Effector memory CD4-positive, alpha-beta T cell (primary cell): ENCODE data around the gene OLFM2.

ENCODE experiments used
- DNase-seq, 3 donors: peaks; one replicate each; pipeline ENCODE4 v3.0.0-alpha.2; 2020
- H3K27ac ChIP-seq: 2 replicates; pipeline ENCODE4 v1.7.0; 2013; ENCODE audit warnings: mild to moderate bottlenecking, low read length, moderate library complexity; ENCODE audit not compliant: insufficient read depth, poor library complexity, severe bottlenecking
- H3K27me3 ChIP-seq: replicated peaks from 2 replicates; pipeline ENCODE4 v1.7.0; 2013; ENCODE audit warnings: mild to moderate bottlenecking, low read length; ENCODE audit not compliant: insufficient read depth, control insufficient read depth, poor library complexity, severe bottlenecking
- H3K36me3 ChIP-seq: 2 replicates; pipeline ENCODE4 v1.7.0; 2013; ENCODE audit warnings: mild to moderate bottlenecking, low read length, moderate library complexity; ENCODE audit not compliant: control insufficient read depth, insufficient read depth
- H3K4me1 ChIP-seq: 2 replicates; pipeline ENCODE4 v1.7.0; 2013; ENCODE audit warnings: low read length, mild to moderate bottlenecking; ENCODE audit not compliant: control insufficient read depth, insufficient read depth, poor library complexity, severe bottlenecking
- H3K4me3 ChIP-seq: 2 replicates; pipeline ENCODE4 v1.7.0; 2013; ENCODE audit warnings: low read length, low read depth, mild to moderate bottlenecking; ENCODE audit not compliant: insufficient read depth, poor library complexity, severe bottlenecking
- H3K9me3 ChIP-seq: 2 replicates; pipeline ENCODE4 v1.7.0; 2013; ENCODE audit warnings: mild to moderate bottlenecking, low read length, moderate library complexity; ENCODE audit not compliant: control insufficient read depth
- total RNA-seq, 3 donors: gene quantifications; one replicate each; lab custom pipeline; 2026; lab: John Stamatoyannopoulos, UW

The OLFM2 gene
- 2.1 to 3.1 (median 2.6) reads per million in 3 donors for total RNA-seq

- H3K27ac ChIP-seq: no peak within 1 kb of the TSS
- peak in 1 of 3 donors; percentile 11 for DNase-seq
- no peaks in the 10 kb centered on the region for H3K9me3 ChIP-seq
- peaks cover 31% of the 10 kb centered on the region for H3K27me3 ChIP-seq
- H3K36me3 ChIP-seq: no peaks in the 10 kb centered on the region
- H3K4me3 ChIP-seq: no peak within 1 kb of the TSS
- peaks cover 17% of the 10 kb centered on the region for H3K4me1 ChIP-seq
Measured at GRCh38 chr19:9936326-9937000, at the start of gene OLFM2. Gene OLFM2 (minus strand): TSS chr19:9936515. CDS start chr19:9936366, 149 bp downstream.

- no peaks in the 10 kb centered on the region for H3K4me1 ChIP-seq
- DNase-seq: no peak
- H3K27me3 ChIP-seq: no peaks in the 10 kb centered on the region
- H3K4me3 ChIP-seq: no peak overlapping the region
- H3K9me3 ChIP-seq: no peaks in the 10 kb centered on the region
- no peaks in the 10 kb centered on the region for H3K36me3 ChIP-seq
- H3K27ac ChIP-seq: no peak overlapping the region
Measured at GRCh38 chr19:9981406-9982260, 45.3 kb upstream of the OLFM2 start.

GRCh38 chr19:9972103-9972502 lies 35.8 kb upstream of the OLFM2 start:
- Histone ChIP-seq H3K27me3 (peaks cover 2% of the 10 kb centered on the region), H3K4me1 (no peaks in the 10 kb centered on the region), H3K9me3 (no peaks in the 10 kb centered on the region), H3K27ac (no peak overlapping the region), H3K36me3 (no peaks in the 10 kb centered on the region), H3K4me3 (no peak overlapping the region)
- no peak for DNase-seq

- H3K27ac ChIP-seq: no peak overlapping the region
- no peak for DNase-seq
- H3K4me3 ChIP-seq: no peak overlapping the region
- H3K9me3 ChIP-seq: no peaks in the 10 kb centered on the region
- no peaks in the 10 kb centered on the region for H3K36me3 ChIP-seq
- peaks cover 3% of the 10 kb centered on the region for H3K27me3 ChIP-seq
- H3K4me1 ChIP-seq: no peaks in the 10 kb centered on the region
Measured at GRCh38 chr19:9971166-9971897, 35.0 kb upstream of the OLFM2 start.

- Histone ChIP-seq H3K4me1 (no peaks in the 10 kb centered on the region), H3K36me3 (no peaks in the 10 kb centered on the region)
- DNase-seq: no peak
Measured at GRCh38 chr19:9970481-9970880, 34.2 kb upstream of the OLFM2 start.

GRCh38 chr19:9969688-9969975 lies 33.3 kb upstream of the OLFM2 start:
- Histone ChIP-seq H3K27ac (no peak overlapping the region), H3K9me3 (no peaks in the 10 kb centered on the region), H3K36me3 (no peaks in the 10 kb centered on the region), H3K4me3 (no peak overlapping the region), H3K27me3 (peaks cover 3% of the 10 kb centered on the region), H3K4me1 (no peaks in the 10 kb centered on the region)
- DNase-seq: no peak

More at GRCh38 chr19:9970481-9970880, 34.2 kb upstream of the OLFM2 start:
- H3K27me3 ChIP-seq: peaks cover 3% of the 10 kb centered on the region
- H3K9me3 ChIP-seq: no peaks in the 10 kb centered on the region
- H3K4me3 ChIP-seq: no peak overlapping the region
- no peak overlapping the region for H3K27ac ChIP-seq

- Histone ChIP-seq H3K27me3 (peaks cover 3% of the 10 kb centered on the region), H3K4me1 (no peaks in the 10 kb centered on the region), H3K36me3 (no peaks in the 10 kb centered on the region), H3K4me3 (no peak overlapping the region), H3K27ac (no peak overlapping the region), H3K9me3 (no peaks in the 10 kb centered on the region)
- DNase-seq: no peak
Measured at GRCh38 chr19:9968820-9969687, 32.7 kb upstream of the OLFM2 start.

GRCh38 chr19:9967326-9967725 lies 31.0 kb upstream of the OLFM2 start:
- peaks cover 3% of the 10 kb centered on the region for H3K27me3 ChIP-seq
- H3K9me3 ChIP-seq: no peaks in the 10 kb centered on the region
- no peaks in the 10 kb centered on the region for H3K4me1 ChIP-seq
- no peak for DNase-seq
- no peak overlapping the region for H3K4me3 ChIP-seq
- H3K36me3 ChIP-seq: no peaks in the 10 kb centered on the region
- H3K27ac ChIP-seq: no peak overlapping the region

GRCh38 chr19:9966448-9966847 lies 30.1 kb upstream of the OLFM2 start:
- no peaks in the 10 kb centered on the region for H3K4me1 ChIP-seq
- H3K27ac ChIP-seq: no peak overlapping the region
- no peaks in the 10 kb centered on the region for H3K9me3 ChIP-seq
- H3K4me3 ChIP-seq: no peak overlapping the region
- H3K36me3 ChIP-seq: no peaks in the 10 kb centered on the region
- DNase-seq: no peak
- peaks cover 3% of the 10 kb centered on the region for H3K27me3 ChIP-seq
